OCI-LY1 (cell line): ENCODE measurements around the gene MVP.

Experiments
- H2AFZ ChIP-seq: fragments of 200-600 bp; sonication (generic), shearing (Covaris generic); 2 replicates; pipeline ENCODE4 v1.6.0; 2014; ENCODE audit warnings: antibody characterized with exemption, mild to moderate bottlenecking, low read length
- H3F3A ChIP-seq: fragments of 200-600 bp; sonication (generic), shearing (Covaris generic); 2 replicates; pipeline ENCODE4 v1.6.0; 2014; ENCODE audit warnings: mild to moderate bottlenecking, antibody characterized with exemption, low read length, moderate library complexity; ENCODE audit not compliant: insufficient read depth
- H3K27ac ChIP-seq: fragments of 200-600 bp; sonication (generic); 2 replicates; pipeline ENCODE4 v1.5.1; 2014; ENCODE audit warnings: low read length, mixed run types, mild to moderate bottlenecking, low read depth; ENCODE audit not compliant: poor library complexity, severe bottlenecking
- H3K27me3 ChIP-seq: fragments of 200-600 bp; sonication (generic); 2 replicates; pipeline ENCODE4 v1.6.0; 2014; ENCODE audit warnings: antibody characterized with exemption, mild to moderate bottlenecking, low read length, moderate library complexity; ENCODE audit not compliant: insufficient read depth
- H3K36me3 ChIP-seq: fragments of 200-600 bp; sonication (generic); 2 replicates; pipeline ENCODE4 v1.6.1; 2014; ENCODE audit warnings: mild to moderate bottlenecking, antibody characterized with exemption, low read length, moderate library complexity, mixed read lengths; ENCODE audit not compliant: insufficient read depth
- H3K4me1 ChIP-seq: fragments of 200-600 bp; sonication (generic); 2 replicates; pipeline ENCODE4 v1.5.1; 2014; ENCODE audit warnings: mild to moderate bottlenecking, low read length, moderate library complexity; ENCODE audit not compliant: insufficient read depth, severe bottlenecking
- H3K4me2 ChIP-seq: fragments of 200-600 bp; sonication (generic), shearing (Covaris generic); 2 replicates; pipeline ENCODE4 v1.6.1; 2014; ENCODE audit warnings: low read length
- H3K4me3 ChIP-seq: fragments of 200-600 bp; sonication (generic); 2 replicates; pipeline ENCODE4 v1.5.1; 2014; ENCODE audit warnings: low read length, low read depth, mild to moderate bottlenecking, mixed read lengths; ENCODE audit not compliant: poor library complexity, severe bottlenecking
- H3K79me2 ChIP-seq: fragments of 200-600 bp; shearing (Covaris generic); 2 replicates; pipeline ENCODE4 v1.6.1; 2016; ENCODE audit warnings: mixed run types, low read length, mixed read lengths; ENCODE audit not compliant: insufficient read depth
- H3K9ac ChIP-seq: fragments of 200-600 bp; sonication (generic), shearing (Covaris generic); 2 replicates; pipeline ENCODE4 v1.6.1; 2014; ENCODE audit warnings: mild to moderate bottlenecking, low read length, mixed read lengths
- H3K9me2 ChIP-seq: fragments of 200-600 bp; sonication (generic), shearing (Covaris generic); 2 replicates; pipeline ENCODE4 v1.6.1; 2014; ENCODE audit warnings: low read depth, mild to moderate bottlenecking, low read length, mixed read lengths
- H3K9me3 ChIP-seq: fragments of 200-600 bp; shearing (Covaris generic); 2 replicates; pipeline ENCODE4 v1.6.1; 2014; ENCODE audit warnings: low read length, mixed read lengths
- H4K20me1 ChIP-seq: fragments of 200-600 bp; sonication (generic), shearing (Covaris generic); 2 replicates; pipeline ENCODE4 v1.6.0; 2016; ENCODE audit warnings: mild to moderate bottlenecking, low read length; ENCODE audit not compliant: insufficient read depth
- EZH2 ChIP-seq: fragments of 200-600 bp; sonication (generic), shearing (Covaris generic); IDR thresholded peaks from 2 replicates; pipeline ENCODE4 v1.8.0; 2017; ENCODE audit warnings: borderline replicate concordance, mixed run types, mild to moderate bottlenecking, antibody characterized with exemption, low read length, moderate library complexity, mixed read lengths
- TF ChIP-seq, protein P1 (sequence below): fragments of 200-600 bp; sonication (generic), shearing (Covaris generic); IDR thresholded peaks from 2 replicates; pipeline ENCODE4 v1.5.1; 2017; ENCODE audit warnings: mild to moderate bottlenecking, antibody characterized with exemption, low read length, moderate library complexity, mixed read lengths

MVP gene

DNA sequence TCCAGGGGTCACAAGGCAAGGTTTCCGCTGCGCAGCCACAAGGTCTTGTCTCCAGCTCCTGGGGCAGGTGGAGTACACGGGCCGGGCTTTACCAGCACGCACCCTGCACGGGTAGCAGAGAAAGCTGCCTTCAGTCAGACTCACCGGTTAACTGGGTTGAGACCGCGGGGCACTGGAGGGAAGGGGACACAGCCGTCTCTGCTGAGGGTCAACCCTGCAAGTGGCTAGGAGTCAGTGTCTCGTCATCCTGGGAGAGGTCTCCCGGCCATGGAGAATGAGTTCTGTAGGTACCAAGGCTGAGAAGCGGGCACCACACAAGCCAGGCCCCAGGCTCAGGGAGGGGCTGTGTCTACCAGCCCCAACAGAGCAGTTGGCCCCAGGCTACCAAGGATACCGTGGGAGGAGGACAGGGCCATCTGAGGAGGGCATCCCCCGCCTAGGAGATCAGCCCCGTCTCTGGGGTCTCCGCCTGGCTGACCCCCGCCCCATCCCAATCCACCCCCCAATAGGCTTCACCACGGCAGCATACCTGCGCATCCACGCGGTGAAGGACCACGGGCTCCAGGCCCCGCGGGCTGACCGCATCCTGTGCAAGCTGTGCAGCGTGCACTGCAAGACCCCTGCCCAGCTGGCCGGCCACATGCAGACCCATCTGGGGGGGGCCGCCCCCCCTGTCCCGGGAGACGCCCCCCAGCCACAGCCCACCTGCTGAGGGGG, 11.1 kb upstream of the MVP start:
- H3K27me3 ChIP-seq = no peaks in the 10 kb centered on the region

DNA sequence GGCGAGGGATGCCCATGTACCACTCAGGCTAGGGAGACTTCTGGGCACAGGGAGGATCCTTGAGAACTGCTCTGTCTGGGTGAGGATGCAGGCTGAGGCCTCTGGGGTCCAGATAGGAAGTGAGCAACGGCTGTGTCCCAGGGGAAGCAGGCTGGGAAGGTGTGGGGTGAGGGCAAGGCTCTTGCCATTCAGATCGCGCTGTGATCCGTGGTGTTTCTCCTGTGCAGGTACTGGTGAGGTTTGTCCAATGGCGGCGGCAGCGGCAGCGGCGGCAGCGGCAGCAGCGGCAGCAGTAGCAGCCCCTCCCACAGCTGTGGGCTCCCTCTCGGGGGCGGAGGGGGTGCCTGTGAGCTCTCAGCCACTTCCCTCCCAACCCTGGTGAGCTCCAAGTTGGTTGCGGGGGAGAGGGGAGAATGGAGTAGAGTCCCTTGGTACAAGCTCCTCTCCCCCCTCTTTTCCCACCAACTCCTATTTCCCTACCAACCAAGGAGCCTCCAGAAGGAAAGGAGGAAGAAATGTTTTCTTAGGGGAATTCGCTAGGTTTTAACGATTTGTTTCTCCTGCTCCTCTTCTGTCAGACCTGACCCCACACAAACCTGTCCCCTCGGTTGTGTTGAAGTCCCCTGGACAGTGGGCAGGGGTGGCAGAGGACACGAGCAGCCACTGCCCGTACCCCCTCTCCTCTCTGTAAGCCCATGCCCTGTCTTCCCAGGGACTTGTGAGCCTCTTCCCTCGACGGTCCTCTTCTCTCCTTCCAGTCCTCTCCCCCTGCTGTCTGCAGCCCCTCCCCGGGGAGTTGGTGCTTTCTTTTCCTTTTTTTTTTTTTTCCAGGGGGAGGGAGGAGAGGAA, 10.2 kb upstream of the MVP start:
- Histone ChIP-seq H4K20me1 (no peaks in the 10 kb centered on the region), H3K9me2 (no peaks in the 10 kb centered on the region), H3K27me3 (no peaks in the 10 kb centered on the region), H3K79me2 (no peaks in the 10 kb centered on the region), H3K9ac (peak overlapping the region; percentile 74; the same call in 1 of the 2 replicates), H3K27ac (no peak overlapping the region), H3K4me2 (peak overlapping the region; percentile 81), H3K4me3 (peak overlapping the region; percentile 68), H3K36me3 (peaks cover 37% of the 10 kb centered on the region), H3K9me3 (no peaks in the 10 kb centered on the region), H3K4me1 (peaks cover 56% of the 10 kb centered on the region), H2AFZ (no peak overlapping the region), H3F3A (no peaks in the 10 kb centered on the region)
- TF ChIP-seq EZH2 = no peak
- TF ChIP-seq, protein P1, sequence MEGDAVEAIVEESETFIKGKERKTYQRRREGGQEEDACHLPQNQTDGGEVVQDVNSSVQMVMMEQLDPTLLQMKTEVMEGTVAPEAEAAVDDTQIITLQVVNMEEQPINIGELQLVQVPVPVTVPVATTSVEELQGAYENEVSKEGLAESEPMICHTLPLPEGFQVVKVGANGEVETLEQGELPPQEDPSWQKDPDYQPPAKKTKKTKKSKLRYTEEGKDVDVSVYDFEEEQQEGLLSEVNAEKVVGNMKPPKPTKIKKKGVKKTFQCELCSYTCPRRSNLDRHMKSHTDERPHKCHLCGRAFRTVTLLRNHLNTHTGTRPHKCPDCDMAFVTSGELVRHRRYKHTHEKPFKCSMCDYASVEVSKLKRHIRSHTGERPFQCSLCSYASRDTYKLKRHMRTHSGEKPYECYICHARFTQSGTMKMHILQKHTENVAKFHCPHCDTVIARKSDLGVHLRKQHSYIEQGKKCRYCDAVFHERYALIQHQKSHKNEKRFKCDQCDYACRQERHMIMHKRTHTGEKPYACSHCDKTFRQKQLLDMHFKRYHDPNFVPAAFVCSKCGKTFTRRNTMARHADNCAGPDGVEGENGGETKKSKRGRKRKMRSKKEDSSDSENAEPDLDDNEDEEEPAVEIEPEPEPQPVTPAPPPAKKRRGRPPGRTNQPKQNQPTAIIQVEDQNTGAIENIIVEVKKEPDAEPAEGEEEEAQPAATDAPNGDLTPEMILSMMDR = no peak

More for the DNA sequence above, 11.1 kb upstream of the MVP start:
- H3K4me2 ChIP-seq = peak overlapping the region; percentile 81
- H3K4me3 ChIP-seq = peak overlapping the region; percentile 68
- no peaks in the 10 kb centered on the region for H3K9me3 ChIP-seq
- H2AFZ ChIP-seq = no peak overlapping the region
- H3K4me1 ChIP-seq = peaks cover 63% of the 10 kb centered on the region
- no peaks in the 10 kb centered on the region for H3F3A ChIP-seq
- peak overlapping the region; percentile 74; the same call in 1 of the 2 replicates for H3K9ac ChIP-seq
- H4K20me1 ChIP-seq = no peaks in the 10 kb centered on the region
- H3K27ac ChIP-seq = no peak overlapping the region
- TF ChIP-seq, protein P1 = no peak
- TF ChIP-seq EZH2 = no peak
- H3K79me2 ChIP-seq = no peaks in the 10 kb centered on the region
- H3K9me2 ChIP-seq = no peaks in the 10 kb centered on the region
- H3K36me3 ChIP-seq = peaks cover 42% of the 10 kb centered on the region

DNA sequence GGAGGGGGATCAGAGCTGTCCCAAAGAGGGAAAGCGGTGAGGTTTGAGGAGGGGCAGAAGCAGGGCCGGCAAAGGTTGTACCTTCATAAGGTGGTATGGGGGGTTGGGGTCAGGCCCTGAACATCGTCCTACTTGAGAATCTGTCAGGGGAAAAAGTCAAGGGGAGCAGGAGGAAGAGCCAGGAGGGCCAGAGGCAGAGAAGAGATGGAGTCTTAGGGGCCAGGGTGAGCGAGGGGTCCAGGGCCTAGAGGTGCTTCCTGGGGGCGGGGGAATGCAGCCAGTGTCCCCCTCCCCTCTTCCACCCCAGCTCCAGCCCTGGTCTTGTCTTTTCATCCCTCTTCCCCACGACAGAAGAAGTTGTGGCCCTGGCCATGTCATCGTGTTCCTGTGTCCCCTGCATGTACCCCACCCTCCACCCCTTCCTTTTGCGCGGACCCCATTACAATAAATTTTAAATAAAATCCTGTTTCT, 9.5 kb upstream of the MVP start:
- Histone ChIP-seq H2AFZ (no peak overlapping the region), H3K4me3 (peak overlapping the region; percentile 68), H3K36me3 (peaks cover 36% of the 10 kb centered on the region), H3F3A (no peaks in the 10 kb centered on the region), H3K4me2 (peak overlapping the region; percentile 81), H4K20me1 (no peaks in the 10 kb centered on the region), H3K27ac (no peak overlapping the region), H3K9me2 (no peaks in the 10 kb centered on the region), H3K27me3 (no peaks in the 10 kb centered on the region), H3K9me3 (no peaks in the 10 kb centered on the region), H3K4me1 (peaks cover 60% of the 10 kb centered on the region), H3K79me2 (no peaks in the 10 kb centered on the region), H3K9ac (peak overlapping the region; percentile 15; the same call in 1 of the 2 replicates)
- no peak for TF ChIP-seq EZH2
- TF ChIP-seq, protein P1 = no peak
